ENCODE results near the gene WSCD2. TPM values are rescaled to one million over a fixed set of nuclear protein-coding genes. Genes with fewer than 3 reads are reported as not detected.

Gene WSCD2
- total RNA-seq, 1 donor from 2014 or later, result 0.86 TPM

- Mint-ChIP-seq H3K4me1 (ENCODE audit: unreplicated experiment) (peaks cover 9% of the 10 kb centered on the region), H3K27me3 (ENCODE audit: unreplicated experiment) (no peaks in the 10 kb centered on the region), H3K4me3 (ENCODE audit: unreplicated experiment) (no peak overlapping the region), H3K9me3 (ENCODE audit: unreplicated experiment) (no peaks in the 10 kb centered on the region), H3K36me3 (ENCODE audit: unreplicated experiment) (no peaks in the 10 kb centered on the region), H3K27ac (ENCODE audit: unreplicated experiment) (no peak overlapping the region)
- DNase-seq (ENCODE audit: extremely low spot score, unreplicated experiment), result no peak
- peak; percentile 56 for TF ChIP-seq CTCF (IDR thresholded peaks at IDR 0.05)
Observed at GRCh38 chr12:108193917-108194316, 64.8 kb downstream of the WSCD2 start.

GRCh38 chr12:108194585-108194984 is 65.5 kb downstream of the WSCD2 start:
- no peaks in the 10 kb centered on the region for H3K27me3 Mint-ChIP-seq (ENCODE audit: unreplicated experiment)

GRCh38 chr12:108196319-108196718 is 67.2 kb downstream of the WSCD2 start:
- no peak overlapping the region for H3K4me3 Mint-ChIP-seq (ENCODE audit: unreplicated experiment)
- no peaks in the 10 kb centered on the region for H3K27me3 Mint-ChIP-seq (ENCODE audit: unreplicated experiment)
- H3K36me3 Mint-ChIP-seq (ENCODE audit: unreplicated experiment), result no peaks in the 10 kb centered on the region

More at GRCh38 chr12:108194585-108194984, 65.5 kb downstream of the WSCD2 start:
- no peak for DNase-seq (ENCODE audit: extremely low spot score, unreplicated experiment)
- Mint-ChIP-seq H3K36me3 (ENCODE audit: unreplicated experiment) (no peaks in the 10 kb centered on the region), H3K4me3 (ENCODE audit: unreplicated experiment) (no peak overlapping the region), H3K4me1 (ENCODE audit: unreplicated experiment) (peaks cover 9% of the 10 kb centered on the region), H3K9me3 (ENCODE audit: unreplicated experiment) (no peaks in the 10 kb centered on the region), H3K27ac (ENCODE audit: unreplicated experiment) (no peak overlapping the region)
- TF ChIP-seq CTCF (IDR thresholded peaks at IDR 0.05), result no peak

GRCh38 chr12:108196921-108197320 is 67.8 kb downstream of the WSCD2 start:
- Mint-ChIP-seq H3K9me3 (ENCODE audit: unreplicated experiment) (no peaks in the 10 kb centered on the region), H3K4me1 (ENCODE audit: unreplicated experiment) (no peaks in the 10 kb centered on the region), H3K27me3 (ENCODE audit: unreplicated experiment) (no peaks in the 10 kb centered on the region), H3K4me3 (ENCODE audit: unreplicated experiment) (no peak overlapping the region), H3K27ac (ENCODE audit: unreplicated experiment) (no peak overlapping the region), H3K36me3 (ENCODE audit: unreplicated experiment) (no peaks in the 10 kb centered on the region)
- TF ChIP-seq CTCF (IDR thresholded peaks at IDR 0.05), result no peak
- no peak for DNase-seq (ENCODE audit: extremely low spot score, unreplicated experiment)

More at GRCh38 chr12:108196319-108196718, 67.2 kb downstream of the WSCD2 start:
- no peaks in the 10 kb centered on the region for H3K9me3 Mint-ChIP-seq (ENCODE audit: unreplicated experiment)
- no peak for TF ChIP-seq CTCF (IDR thresholded peaks at IDR 0.05)
- no peak for DNase-seq (ENCODE audit: extremely low spot score, unreplicated experiment)
- H3K27ac Mint-ChIP-seq (ENCODE audit: unreplicated experiment), result no peak overlapping the region
- H3K4me1 Mint-ChIP-seq (ENCODE audit: unreplicated experiment), result no peaks in the 10 kb centered on the region

GRCh38 chr12:108198043-108198442 is 69.0 kb downstream of the WSCD2 start:
- TF ChIP-seq CTCF (IDR thresholded peaks at IDR 0.05), result no peak
- Mint-ChIP-seq H3K9me3 (ENCODE audit: unreplicated experiment) (no peaks in the 10 kb centered on the region), H3K4me3 (ENCODE audit: unreplicated experiment) (no peak overlapping the region), H3K4me1 (ENCODE audit: unreplicated experiment) (no peaks in the 10 kb centered on the region), H3K27me3 (ENCODE audit: unreplicated experiment) (no peaks in the 10 kb centered on the region), H3K27ac (ENCODE audit: unreplicated experiment) (no peak overlapping the region), H3K36me3 (ENCODE audit: unreplicated experiment) (no peaks in the 10 kb centered on the region)
- no peak for DNase-seq (ENCODE audit: extremely low spot score, unreplicated experiment)

All from osteocyte (in vitro differentiated cells).